ENCODE data around the gene RITA1.

DNA sequence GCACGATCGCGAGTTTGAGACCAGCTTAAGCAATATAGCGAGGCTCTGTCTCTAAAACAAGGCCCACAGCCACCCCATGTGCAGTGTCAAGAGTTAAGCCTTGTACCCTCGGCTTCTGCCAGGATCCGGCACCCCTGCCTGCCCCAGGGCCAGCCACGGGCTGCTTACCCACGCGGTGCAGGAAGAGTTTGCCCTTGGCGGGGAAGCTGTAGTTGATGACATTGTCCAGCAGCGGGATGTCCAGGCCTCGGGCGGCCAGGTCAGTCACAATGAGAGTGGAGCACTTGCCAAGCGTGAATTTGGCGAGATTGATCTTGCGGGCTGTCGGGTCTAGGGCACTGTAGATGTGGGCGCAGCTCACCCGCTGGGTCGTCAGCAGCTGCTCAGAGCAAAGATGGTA lies 13.3 kb upstream of the RITA1 start:
- TF ChIP-seq, protein P1, sequence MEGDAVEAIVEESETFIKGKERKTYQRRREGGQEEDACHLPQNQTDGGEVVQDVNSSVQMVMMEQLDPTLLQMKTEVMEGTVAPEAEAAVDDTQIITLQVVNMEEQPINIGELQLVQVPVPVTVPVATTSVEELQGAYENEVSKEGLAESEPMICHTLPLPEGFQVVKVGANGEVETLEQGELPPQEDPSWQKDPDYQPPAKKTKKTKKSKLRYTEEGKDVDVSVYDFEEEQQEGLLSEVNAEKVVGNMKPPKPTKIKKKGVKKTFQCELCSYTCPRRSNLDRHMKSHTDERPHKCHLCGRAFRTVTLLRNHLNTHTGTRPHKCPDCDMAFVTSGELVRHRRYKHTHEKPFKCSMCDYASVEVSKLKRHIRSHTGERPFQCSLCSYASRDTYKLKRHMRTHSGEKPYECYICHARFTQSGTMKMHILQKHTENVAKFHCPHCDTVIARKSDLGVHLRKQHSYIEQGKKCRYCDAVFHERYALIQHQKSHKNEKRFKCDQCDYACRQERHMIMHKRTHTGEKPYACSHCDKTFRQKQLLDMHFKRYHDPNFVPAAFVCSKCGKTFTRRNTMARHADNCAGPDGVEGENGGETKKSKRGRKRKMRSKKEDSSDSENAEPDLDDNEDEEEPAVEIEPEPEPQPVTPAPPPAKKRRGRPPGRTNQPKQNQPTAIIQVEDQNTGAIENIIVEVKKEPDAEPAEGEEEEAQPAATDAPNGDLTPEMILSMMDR (IDR thresholded peaks at IDR 0.05; ENCODE audit: low read depth, low read length), result no peak
- TF ChIP-seq EZH2phosphoT487 (IDR thresholded peaks at IDR 0.05; ENCODE audit: low read depth), result no peak

Data from OCI-LY3 (cell line).